Ishikawa (cell line): ENCODE measurements around the gene CASP9.

Source experiments
- CEBPB ChIP-seq: IDR thresholded peaks from 2 replicates; pipeline ENCODE4 v1.6.1; 2012
- CREB1 ChIP-seq: IDR thresholded peaks from 2 replicates; pipeline ENCODE4 v1.6.1; 2012; ENCODE audit warnings: low read depth
- EGR1 ChIP-seq: IDR thresholded peaks from 2 replicates; pipeline ENCODE4 v1.6.1; 2012
- EP300 ChIP-seq: IDR thresholded peaks from 2 replicates; pipeline ENCODE4 v1.6.1; 2012; ENCODE audit warnings: borderline replicate concordance
- FOXM1 ChIP-seq: IDR thresholded peaks from 2 replicates; pipeline ENCODE4 v1.6.1; 2012; ENCODE audit warnings: low read depth, borderline replicate concordance
- NFIC ChIP-seq: IDR thresholded peaks from 2 replicates; pipeline ENCODE4 v1.6.1; 2012
- RAD21 ChIP-seq: IDR thresholded peaks from 2 replicates; pipeline ENCODE4 v1.6.1; 2012; ENCODE audit warnings: low read depth
- REST ChIP-seq: IDR thresholded peaks from 2 replicates; pipeline ENCODE4 v1.6.1; 2012; ENCODE audit warnings: low read depth, mild to moderate bottlenecking
- TAF1 ChIP-seq: IDR thresholded peaks from 2 replicates; pipeline ENCODE4 v1.6.1; 2012; ENCODE audit warnings: low read depth, mild to moderate bottlenecking
- TCF12 ChIP-seq: IDR thresholded peaks from 2 replicates; pipeline ENCODE4 v1.6.1; 2012; ENCODE audit warnings: low read depth
- TEAD4 ChIP-seq: IDR thresholded peaks from 2 replicates; pipeline ENCODE4 v1.6.1; 2012
- USF1 ChIP-seq: IDR thresholded peaks from 2 replicates; pipeline ENCODE4 v1.6.1; 2012
- YY1 ChIP-seq: IDR thresholded peaks from 2 replicates; pipeline ENCODE4 v1.6.1; 2012; ENCODE audit warnings: low read depth
- ZBTB7A ChIP-seq: IDR thresholded peaks from 2 replicates; pipeline ENCODE4 v1.6.1; 2012; ENCODE audit warnings: low read depth
- TF ChIP-seq, protein P1 (sequence below): IDR thresholded peaks from 2 replicates; pipeline ENCODE4 v1.6.1; 2012

CASP9 gene

DNA sequence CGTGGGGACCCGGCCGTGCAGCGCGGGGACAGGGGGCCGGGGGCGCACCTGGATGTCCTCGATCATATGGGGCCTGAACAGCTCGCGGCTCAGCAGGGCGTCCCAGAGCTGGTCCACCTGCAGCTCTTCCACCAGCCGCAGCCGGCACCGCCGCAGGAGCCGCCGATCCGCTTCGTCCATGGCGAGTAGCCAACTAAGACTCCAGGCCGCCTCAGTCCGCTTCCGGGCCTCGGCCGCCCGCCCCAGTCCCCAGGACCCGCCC, at the start of gene CASP9:
Gene CASP9, minus strand, starts transcription at position 195 of the 262 bp plus-strand sequence. Its CDS starts 15 bp downstream, at position 180.
- no peak for TF ChIP-seq FOXM1
- TF ChIP-seq RAD21, result no peak
- no peak for TF ChIP-seq YY1
- TF ChIP-seq, protein P1, sequence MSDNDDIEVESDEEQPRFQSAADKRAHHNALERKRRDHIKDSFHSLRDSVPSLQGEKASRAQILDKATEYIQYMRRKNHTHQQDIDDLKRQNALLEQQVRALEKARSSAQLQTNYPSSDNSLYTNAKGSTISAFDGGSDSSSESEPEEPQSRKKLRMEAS, result no peak
- peak; percentile 38; the same call in 1 of the 2 replicates for TF ChIP-seq TAF1
- TF ChIP-seq REST, result no peak
- TF ChIP-seq CEBPB, result no peak
- no peak for TF ChIP-seq EGR1
- TF ChIP-seq TEAD4, result no peak
- TF ChIP-seq NFIC, result peak; percentile 76
- TF ChIP-seq ZBTB7A, result no peak
- TF ChIP-seq CREB1, result no peak
- TF ChIP-seq TCF12, result peak; percentile 46; the same call in 1 of the 2 replicates
- no peak for TF ChIP-seq EP300
- no peak for TF ChIP-seq USF1

- no peak for TF ChIP-seq EGR1
- no peak for TF ChIP-seq NFIC
- no peak for TF ChIP-seq ZBTB7A
- TF ChIP-seq TCF12, result no peak
- no peak for TF ChIP-seq CEBPB
- TF ChIP-seq, protein P1, result no peak
- no peak for TF ChIP-seq RAD21
- TF ChIP-seq YY1, result no peak
- no peak for TF ChIP-seq TAF1
These were observed 49.5 kb upstream of the CASP9 start for GRCh38 chr1:15573477-15573876.

GRCh38 chr1:15571266-15571665, 47.3 kb upstream of the CASP9 start:
- TF ChIP-seq RAD21 (no peak), ZBTB7A (no peak), TEAD4 (no peak)

DNA sequence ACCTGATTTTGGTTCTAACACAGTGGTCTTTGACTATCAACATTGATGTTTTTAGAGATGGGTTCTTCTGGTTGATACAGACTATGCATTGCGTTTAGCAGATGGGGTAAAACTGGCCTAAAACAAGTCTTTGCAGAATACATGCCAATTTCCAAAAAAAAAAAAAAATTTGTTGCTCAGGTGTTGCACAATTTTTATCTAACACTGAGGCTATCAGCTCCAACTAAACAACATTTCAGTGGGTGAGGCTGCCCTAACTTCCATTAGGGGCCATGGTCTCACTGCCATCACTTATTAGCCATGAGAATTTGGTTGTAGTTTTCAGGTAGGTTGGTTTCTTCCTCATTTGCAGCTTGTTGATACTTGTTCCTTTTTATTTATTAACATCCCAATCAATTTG, 46.8 kb upstream of the CASP9 start:
- no peak for TF ChIP-seq TEAD4
- peak; percentile 21; the same call in 1 of the 2 replicates for TF ChIP-seq CEBPB
- TF ChIP-seq NFIC, result no peak
- no peak for TF ChIP-seq USF1
- no peak for TF ChIP-seq REST
- no peak for TF ChIP-seq CREB1
- TF ChIP-seq, protein P1, result no peak

GRCh38 chr1:15568387-15569073, 44.5 kb upstream of the CASP9 start:
- no peak for TF ChIP-seq YY1
- TF ChIP-seq EP300, result no peak
- no peak for TF ChIP-seq TAF1
- TF ChIP-seq ZBTB7A, result no peak
- no peak for TF ChIP-seq USF1
- TF ChIP-seq TCF12, result no peak
- TF ChIP-seq RAD21, result no peak
- no peak for TF ChIP-seq EGR1
- TF ChIP-seq FOXM1, result no peak
- no peak for TF ChIP-seq NFIC
- TF ChIP-seq REST, result no peak
- no peak for TF ChIP-seq CEBPB
- TF ChIP-seq, protein P1, result no peak
- TF ChIP-seq CREB1, result no peak
- no peak for TF ChIP-seq TEAD4
